ENCODE results near the gene FGFR3.

Gene FGFR3

GRCh38 chr4:1770791-1771231 is 22.3 kb upstream of the FGFR3 start:
- DNase-seq (ENCODE audit: low spot score) = no peak

- DNase-seq (ENCODE audit: low spot score) = no peak
These were observed 21.4 kb upstream of the FGFR3 start for GRCh38 chr4:1771555-1772305.

GRCh38 chr4:1772853-1773538 is 20.1 kb upstream of the FGFR3 start:
- no peak for DNase-seq (ENCODE audit: low spot score)

GRCh38 chr4:1773754-1774153 is 19.3 kb upstream of the FGFR3 start:
- DNase-seq (ENCODE audit: low spot score) = no peak

GRCh38 chr4:1775731-1776500 is 17.2 kb upstream of the FGFR3 start:
- DNase-seq (ENCODE audit: low spot score) = peak; percentile 83

GRCh38 chr4:1776521-1777161 is 16.5 kb upstream of the FGFR3 start:
- no peak for DNase-seq (ENCODE audit: low spot score)

- DNase-seq (ENCODE audit: low spot score) = peak; percentile 55
These were observed 15.1 kb upstream of the FGFR3 start for GRCh38 chr4:1777822-1778641.

- no peak for DNase-seq (ENCODE audit: low spot score)
These were observed 14.3 kb upstream of the FGFR3 start for GRCh38 chr4:1778642-1779392.

- no peak for DNase-seq (ENCODE audit: low spot score)
These were observed 13.3 kb upstream of the FGFR3 start for GRCh38 chr4:1779588-1780382.

- DNase-seq (ENCODE audit: low spot score) = no peak
These were observed 12.7 kb upstream of the FGFR3 start for GRCh38 chr4:1780435-1780834.

- DNase-seq (ENCODE audit: low spot score) = no peak
These were observed 10.1 kb upstream of the FGFR3 start for GRCh38 chr4:1783015-1783414.

- DNase-seq (ENCODE audit: low spot score) = no peak
These were observed 9.1 kb upstream of the FGFR3 start for GRCh38 chr4:1783970-1784369.

- peak; percentile 51 for DNase-seq (ENCODE audit: low spot score)
These were observed 8.7 kb upstream of the FGFR3 start for GRCh38 chr4:1784395-1784788.

GRCh38 chr4:1784789-1785591 is 8.1 kb upstream of the FGFR3 start:
- no peak for DNase-seq (ENCODE audit: low spot score)

- DNase-seq (ENCODE audit: low spot score) = no peak
These were observed 7.5 kb upstream of the FGFR3 start for GRCh38 chr4:1785592-1785991.

- no peak for DNase-seq (ENCODE audit: low spot score)
These were observed 6.3 kb upstream of the FGFR3 start for GRCh38 chr4:1786544-1787362.

- DNase-seq (ENCODE audit: low spot score) = no peak
These were observed 5.5 kb upstream of the FGFR3 start for GRCh38 chr4:1787411-1788077.

Measured in Ammon's horn (tissue), 1 donor.